HL-60/S4 treated with retinoic acid at 250 ng/mL for 4 days and 3 days (cell line): ENCODE measurements around the gene DSN1.

Experiments
- in situ Hi-C: fragments of 300-500 bp; cut with MboI; formaldehyde crosslinking; loops from 2 replicates; pipeline ENCODE4 v1.7.0; 2022; ENCODE audit warnings: low sequenced_read_pairs

Gene DSN1

DNA sequence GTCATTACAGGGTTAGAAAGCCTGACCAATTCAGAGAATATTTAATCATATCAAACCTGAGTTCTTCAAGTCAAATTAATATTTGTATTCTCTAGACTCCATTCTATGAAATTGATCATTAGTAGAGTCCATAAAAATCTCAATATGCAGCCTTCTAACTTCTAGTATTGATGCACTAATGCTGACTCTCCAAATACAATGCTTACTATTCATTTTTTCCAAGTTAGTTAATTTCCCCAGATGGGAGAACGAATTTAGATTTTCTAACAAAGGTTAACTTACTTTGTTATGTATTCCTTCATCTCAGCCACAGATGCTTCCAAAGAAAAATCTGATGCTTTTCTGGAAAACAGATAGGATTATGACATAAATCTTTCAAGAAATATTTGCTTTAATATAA lies 15.3 kb downstream of the DSN1 start:
- in situ Hi-C loops: no loop called here

DNA sequence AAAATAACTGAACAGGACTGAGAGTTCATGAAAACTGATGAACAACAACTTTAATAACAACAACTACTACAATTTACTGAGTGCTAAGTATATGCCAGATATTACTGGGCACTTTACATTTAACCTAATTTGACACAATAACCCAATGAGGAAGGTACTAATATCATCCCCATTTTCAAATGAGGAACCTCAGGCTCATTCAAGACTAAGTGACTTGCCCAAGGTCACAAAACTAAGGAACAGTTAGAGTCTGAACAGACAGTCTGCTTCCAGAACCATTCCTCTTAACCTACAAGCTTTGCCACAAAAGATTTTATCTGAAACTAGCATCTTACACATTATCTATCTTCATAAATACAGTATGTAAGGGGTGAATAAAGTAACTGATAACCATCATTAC lies 17.1 kb downstream of the DSN1 start:
- in situ Hi-C loops: no loop called here

DNA sequence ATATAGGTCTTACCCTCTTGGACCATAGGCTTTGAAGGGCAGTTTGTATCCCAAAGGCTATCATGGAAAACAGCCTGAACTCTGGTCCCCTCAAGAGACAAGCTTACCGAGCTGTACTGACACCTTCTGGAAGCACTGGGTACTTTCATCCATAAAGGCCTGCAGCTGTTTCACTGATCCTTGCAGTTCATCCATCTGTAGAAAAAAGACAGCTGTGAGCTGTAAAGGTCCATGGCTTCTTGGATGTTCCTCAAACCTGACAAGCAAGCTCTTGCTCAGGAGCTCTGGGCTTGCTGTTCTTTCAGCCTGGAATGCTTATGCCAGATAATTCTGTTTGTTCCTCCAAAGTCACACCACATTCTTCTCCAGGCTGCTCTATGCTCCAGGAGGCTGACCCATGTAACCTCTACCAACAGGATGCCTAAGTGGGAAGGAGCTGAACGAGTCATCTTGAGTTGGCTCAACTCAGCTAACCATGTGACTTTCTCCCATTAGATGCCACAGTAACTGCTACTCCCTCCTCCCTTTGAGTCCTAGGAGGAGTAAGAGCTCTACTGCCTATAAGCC lies 18.8 kb downstream of the DSN1 start:
- in situ Hi-C loops: no loop called here

DNA sequence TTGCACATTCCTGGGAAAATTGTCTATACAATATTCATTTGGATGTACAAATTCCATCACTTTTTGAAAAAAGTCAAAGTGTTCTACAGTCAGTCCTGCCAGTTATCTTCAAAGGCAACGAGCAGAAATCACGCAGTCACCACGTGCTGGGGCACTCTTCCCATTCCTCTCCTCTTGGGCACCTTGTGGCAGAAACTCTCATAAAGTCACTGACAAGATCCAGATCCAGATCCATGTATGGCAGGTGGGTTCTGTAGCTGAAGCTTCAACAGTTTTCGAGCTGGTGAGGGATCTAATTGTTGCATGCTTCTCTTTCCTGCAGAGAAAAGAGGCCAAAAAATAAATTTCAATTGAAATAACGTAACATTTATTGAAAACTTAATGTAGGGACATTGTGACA lies 21.0 kb downstream of the DSN1 start:
- in situ Hi-C loops: no loop called here

DNA sequence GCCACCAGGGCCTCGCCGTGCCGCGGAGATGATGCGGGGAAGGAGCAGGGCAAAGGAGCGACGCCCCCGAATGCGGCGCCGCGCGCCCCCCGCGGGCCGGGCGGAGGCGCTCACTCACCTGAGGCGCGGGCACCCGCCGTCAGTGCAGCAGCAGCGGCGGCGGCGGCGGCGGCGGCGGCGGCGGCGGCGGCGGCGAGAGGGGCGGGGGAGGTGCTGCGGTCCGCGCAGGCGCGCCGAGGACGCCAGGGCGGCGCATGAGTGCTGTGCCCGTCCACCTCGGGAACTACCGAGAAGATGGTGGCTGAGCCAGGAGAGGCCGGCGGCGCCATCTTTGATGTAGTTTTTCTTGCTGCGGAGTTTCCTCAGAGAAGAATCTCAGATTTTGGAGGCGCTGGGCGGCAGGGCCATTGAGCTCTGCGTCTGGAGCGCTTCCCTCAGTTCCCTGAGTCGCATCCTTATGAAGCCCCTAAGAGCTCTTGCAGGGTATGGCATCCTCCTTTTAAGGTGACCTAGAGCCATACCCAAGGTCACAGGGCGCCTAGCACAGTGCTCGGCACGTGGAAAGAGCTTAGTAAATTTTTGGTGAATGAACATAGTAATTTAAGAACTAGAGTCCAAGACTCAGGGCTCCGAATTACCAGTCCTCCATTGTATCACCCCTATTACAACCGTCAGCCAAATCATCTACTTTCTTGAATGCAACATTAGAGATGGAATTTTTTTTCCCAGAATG lies 27.5 kb downstream of the DSN1 start, which contains the start of gene NDRG3:
NDRG3 (minus strand) TSS at position 164 of the 733 bp plus-strand sequence. CDS start 24,355 bp downstream, outside the sequence.
- in situ Hi-C loops: no loop called here

DNA sequence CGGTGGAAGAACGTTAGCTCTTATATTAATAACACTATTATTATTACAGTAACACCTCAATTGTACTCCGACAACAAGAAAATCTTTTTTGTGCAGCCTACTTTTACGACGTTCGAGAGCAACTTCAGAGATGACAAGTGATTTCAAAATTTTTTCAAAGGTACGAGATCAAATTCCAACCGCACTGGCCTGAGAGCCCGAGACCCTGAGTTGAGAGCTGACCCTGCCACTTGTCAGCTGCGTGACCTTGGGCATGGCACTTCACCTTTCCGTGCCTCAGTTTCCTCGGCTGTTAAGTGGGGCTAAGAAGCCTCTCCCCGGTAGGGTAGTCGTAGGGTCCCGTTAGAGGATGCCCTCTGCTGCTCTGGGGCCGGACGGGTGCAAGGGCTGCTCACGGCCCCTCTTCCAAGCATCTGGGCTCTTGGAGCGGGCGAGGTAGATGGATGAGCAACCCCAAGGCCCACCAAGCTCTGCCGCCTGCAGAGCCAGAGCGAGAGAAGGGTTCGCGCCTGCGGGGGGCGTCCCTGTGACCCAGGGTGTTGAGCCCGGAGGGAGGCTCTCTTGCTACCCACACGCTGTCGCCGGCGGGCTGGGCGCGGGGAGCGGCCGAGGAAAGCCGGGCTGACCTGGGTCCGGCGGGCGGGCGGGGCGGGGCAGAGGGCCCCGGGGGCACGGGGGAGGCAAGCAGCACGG lies 28.2 kb downstream of the DSN1 start:
- in situ Hi-C loops: no loop called here

DNA sequence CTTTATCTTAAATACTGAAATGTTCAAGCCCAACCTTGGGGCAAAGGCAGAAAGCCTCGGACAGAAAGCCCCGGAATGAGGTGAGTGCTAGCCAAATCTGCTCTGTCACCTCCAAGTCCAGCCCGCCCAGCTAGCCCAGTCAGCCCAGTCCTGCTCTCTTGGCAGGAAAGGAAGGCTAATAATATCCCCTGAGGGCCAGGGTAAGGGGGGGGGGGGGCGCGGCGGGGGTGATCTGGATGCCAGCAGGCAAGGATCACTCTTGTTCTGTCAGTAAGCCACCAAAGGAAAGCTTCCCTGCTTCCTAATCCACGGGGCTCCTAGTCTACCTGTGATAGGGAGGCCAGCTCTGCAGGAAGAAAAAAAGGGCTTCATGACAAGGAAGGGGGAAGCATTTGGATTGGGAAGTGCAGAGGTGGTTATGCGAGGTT lies 28.8 kb downstream of the DSN1 start:
- in situ Hi-C loops: no loop called here

DNA sequence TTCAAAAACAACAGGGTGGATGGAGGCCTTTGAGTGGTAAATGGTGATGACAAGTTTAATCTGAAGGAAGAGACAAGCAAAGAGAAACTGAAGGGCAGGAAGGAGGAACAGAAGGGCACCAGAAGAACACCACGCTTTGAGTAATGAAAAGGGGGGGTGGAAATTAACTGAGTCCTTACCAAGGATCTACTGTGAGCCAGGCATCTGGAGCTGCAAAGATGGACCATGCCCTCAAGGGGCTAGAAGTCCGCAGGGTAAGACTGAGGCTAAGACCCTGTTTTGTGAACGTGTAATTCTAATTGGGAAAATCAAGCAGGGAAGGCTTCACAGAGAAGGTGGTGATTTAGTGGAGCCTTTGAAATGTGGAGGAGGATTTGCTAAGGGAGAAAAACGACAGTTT lies 29.3 kb downstream of the DSN1 start:
- in situ Hi-C loops: no loop called here

DNA sequence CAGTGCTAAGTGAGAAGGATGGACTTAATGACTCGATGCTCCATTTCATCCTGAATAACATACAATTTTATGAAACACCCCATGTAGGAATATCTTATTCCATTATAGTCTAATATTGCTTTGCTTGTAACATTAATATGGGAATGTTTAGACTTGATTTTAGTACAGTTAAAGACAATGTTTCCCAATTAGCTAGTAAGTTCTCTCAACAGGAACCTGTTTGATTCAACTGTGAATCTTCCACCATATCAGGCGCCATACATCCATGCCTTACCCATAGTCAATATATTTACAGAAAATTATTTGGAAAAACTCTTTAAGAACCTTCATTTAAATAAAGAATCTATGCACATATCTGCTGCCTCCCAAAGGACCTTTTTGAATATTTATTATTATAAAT lies 31.0 kb downstream of the DSN1 start:
- in situ Hi-C loops: no loop called here

DNA sequence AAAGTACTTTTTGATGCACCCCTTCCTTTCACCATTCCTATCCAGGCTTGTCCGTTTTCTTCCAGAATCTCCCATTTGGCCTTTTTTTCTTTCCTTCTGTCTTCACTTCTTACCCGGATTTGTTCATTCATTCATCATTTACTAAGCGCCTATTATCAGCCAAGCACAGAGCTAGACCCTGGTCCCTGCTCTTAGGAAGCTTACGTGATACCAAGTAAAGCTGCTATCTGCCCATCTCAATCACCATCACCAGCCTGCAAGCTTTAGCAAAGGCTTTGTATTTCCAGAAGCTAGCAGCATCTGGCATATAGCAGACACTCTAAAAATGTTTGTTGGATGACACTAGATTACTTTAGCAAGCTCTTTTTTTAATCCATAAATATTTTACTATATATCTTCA lies 32.5 kb downstream of the DSN1 start:
- in situ Hi-C loops: no loop called here

DNA sequence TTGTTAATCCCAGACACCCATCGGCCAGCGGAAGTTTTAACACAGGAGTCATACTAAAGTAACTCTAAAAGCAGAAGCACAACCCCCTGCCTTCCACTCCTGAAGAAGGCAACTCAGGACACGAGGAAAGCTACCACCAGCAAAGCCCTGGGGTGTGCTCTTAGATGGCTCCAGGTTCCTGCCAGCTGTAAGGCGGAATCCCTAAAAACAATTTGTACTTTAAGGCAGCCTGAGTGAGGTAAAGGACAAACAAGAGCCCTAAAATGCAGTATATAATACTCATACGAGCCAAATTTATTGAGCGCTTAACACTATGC lies 36.4 kb downstream of the DSN1 start:
- in situ Hi-C loops: no loop called here

DNA sequence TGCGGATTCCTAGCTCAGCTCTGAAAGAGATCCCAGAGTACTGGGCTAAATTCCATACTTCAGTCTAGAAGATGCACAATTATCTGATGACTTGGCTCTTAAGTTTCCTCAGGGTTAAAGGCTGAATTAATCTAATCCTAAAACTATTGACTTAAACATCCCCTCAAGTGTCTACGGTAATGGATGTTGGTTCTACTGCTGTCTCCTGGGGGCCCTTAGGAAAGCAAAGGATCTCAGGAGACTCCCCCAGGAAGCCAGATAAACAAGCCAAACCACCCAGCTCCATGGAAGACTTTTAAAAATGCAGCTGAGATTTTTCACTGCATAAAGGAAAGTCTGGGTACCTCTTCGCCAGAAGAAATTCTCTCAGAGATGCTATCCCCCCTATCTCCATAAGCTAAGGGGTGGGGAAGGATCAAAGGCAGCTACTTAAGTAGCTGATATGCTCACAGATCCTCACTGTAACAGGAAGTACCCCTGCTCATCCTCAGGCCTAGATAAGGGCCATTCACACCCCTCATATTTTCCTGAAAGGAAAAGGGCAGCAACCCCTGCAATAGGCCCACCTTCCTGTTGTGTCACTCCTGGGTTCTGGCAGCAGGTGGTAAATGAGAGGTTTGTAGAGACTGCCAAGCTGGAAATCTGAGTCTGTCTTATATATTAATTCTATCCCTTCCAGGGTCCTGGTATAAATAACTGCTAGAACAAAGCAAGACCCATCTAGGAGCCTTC lies 36.9 kb downstream of the DSN1 start:
- in situ Hi-C loops: no loop called here

DNA sequence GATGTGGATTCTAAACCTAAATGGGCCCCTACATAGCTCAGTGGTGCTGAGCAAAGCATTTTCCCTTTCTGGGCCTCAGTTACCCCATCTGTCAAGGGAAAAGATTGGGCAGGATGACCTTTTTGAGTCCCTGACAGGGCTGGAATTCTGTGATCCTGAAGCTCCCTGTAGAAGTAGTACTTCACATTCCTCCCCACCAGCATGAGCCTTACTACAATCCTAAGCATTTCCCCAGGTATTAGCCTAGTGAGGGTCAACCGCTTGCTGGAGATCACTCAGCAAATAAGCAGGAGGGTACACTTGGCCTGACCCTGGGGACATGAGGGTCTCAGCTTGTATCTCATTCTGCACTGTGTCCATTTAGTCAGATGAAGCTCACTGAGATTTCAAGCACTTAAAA lies 41.1 kb downstream of the DSN1 start:
- in situ Hi-C loops: no loop called here

DNA sequence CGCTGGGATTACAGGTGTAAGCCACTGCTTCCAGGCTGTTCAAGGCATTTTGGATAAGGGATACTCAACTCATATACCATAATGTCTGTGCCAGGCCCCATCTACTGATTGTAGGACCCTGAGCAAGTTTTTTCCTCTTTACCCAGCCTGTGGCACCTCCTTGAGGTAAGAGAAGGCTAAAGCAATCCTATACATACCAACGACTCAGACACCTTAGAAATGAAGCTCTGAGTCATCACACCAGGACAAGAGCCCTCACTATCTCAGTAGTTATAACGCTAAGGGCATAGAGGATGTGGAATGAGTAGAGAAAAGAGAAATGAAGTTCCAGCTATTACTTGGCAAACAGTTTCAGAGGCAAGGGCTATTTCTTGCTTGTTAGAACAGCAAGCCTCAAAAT lies 44.6 kb downstream of the DSN1 start:
- in situ Hi-C loops: no loop called here

DNA sequence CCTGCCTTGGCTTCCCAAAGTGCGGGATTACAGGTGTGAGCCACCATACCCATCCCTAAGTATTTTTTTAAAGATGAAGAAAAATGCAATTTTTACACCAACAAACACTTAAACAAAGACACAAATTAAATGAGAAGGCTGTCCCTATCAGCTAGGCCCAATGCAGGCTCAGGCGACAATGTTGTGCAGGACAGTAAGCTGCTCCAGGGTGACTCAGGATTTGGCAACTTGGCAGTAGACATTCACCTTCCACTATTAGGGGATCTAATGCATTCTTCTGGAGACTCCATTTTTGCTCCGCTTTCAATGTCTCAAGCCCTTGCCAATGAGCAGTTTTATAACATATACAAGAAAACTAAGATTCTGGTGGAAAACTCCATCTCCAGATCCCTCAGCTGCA lies 47.4 kb downstream of the DSN1 start:
- in situ Hi-C loops: no loop called here

DNA sequence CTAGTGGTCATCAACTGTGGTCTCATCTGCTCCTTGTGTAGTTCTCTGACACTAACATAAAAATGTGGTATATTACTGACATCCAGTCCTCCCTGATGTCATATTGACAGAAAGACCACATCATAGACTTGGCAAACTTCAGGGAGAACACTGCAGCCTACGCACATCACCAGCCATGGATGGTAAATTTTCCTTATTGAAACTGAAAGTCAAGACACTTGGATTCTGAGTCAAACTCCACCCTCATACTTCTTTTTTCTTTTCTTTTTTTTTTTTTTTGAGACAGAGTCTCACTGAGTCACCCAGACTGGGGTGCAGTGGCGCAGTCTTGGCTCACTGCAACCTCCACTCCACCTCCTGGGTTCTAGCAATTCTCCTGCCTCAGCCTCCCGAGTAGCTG lies 53.1 kb downstream of the DSN1 start:
- in situ Hi-C loops: no loop called here

DNA sequence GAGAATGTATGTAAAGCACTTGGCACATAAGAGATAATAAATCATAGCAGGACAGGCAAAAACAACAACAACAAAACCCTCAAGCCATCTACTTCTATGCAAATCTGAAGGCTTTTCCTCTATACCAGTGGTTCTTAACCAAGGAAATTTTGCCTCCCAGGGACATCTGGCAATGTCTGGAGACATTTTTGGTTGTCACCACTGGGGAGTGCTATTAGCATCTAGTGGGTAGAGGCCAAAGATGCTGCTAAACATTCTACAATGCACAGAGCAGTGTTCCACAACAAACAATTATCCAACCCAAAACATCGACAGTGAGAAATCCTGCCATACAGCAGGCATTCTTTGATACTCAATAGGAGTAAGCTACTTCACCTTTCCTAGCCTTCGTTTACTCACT lies 55.9 kb downstream of the DSN1 start:
- in situ Hi-C loops: no loop called here

DNA sequence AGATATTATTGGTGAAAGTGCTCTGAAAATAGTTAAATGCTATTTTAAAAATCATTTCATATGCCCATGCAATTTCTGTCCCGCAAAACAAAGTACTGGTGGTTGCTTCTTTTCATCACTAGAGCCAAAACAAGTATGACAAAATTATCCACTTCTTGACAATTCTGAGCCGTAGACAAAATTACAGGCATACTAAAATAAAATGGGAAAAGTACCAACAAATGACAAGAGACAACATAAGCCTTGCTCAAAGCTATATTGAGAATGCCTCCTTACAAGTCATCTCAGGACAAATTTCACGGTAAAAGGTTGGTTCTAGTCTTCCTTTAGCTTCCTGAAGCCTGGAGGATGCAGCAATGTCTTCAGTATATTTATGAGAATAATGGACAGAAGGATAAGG lies 56.5 kb downstream of the DSN1 start:
- in situ Hi-C loops: no loop called here

DNA sequence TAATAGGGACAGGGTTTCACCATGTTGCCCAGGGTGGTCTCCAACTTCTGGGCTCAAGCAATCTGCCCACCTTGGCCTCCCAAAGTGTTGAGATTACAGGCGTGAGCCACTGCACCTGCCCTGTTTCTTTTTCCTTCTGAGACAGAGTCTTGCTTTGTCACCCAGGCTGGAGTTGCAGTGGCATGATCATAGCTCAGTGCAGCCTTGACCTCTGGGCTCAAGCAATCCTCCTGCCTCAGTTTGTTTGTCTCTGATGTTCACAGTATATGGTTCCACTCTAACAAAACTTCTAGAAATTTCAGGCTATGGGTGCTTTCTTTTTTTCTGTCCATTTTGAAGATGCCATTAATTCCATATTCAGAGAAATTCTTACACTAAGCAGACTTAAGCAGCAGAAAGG lies 60.8 kb downstream of the DSN1 start:
- in situ Hi-C loops: no loop called here

DNA sequence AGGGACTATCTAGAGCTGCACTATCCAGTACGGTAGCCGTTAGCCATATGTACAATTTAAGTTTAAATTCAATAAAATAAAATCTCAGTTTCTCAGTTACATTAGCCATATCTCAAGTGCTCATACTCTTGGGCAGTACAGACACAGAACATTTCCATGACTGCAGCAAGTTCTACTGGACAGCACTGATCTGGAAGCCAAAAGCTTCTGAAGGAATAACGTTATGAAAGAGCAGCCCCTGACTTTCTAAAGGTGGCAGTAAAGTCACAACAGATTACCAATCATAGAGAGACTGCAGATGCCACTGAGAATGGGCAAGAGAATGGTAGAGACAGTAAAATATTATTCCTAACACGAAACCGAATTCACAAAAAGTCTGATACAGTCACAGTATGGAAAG lies 64.4 kb downstream of the DSN1 start:
- in situ Hi-C loops: no loop called here

DNA sequence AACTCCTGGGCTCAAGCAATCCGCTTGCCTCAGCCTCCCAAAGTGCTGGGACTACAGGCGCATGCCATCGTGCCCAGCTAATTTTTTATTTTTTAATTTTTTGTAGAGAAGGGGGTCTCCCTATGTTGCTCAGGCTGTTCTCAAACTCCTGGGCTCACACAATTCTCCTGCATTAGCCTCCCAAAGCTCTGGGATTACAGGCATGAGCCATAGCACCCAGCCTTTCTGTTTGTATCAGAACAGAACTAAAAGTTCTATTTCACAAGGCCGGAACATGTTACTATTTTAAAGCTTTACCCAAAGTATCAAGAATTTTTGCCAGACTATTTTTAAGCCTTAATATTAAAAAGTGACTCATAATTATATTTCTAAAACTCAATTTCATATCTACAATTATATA lies 70.0 kb downstream of the DSN1 start:
- in situ Hi-C loops: no loop called here
